Natural killer cell (primary cell): ENCODE data around the gene ARFGAP3. TPM values are rescaled to one million over a fixed set of nuclear protein-coding genes. Genes with fewer than 3 reads are reported as not detected.

Experiments
- ATAC-seq, 3 donors: fragments of 150-1000 bp in 2 of 3; fragments of 200-7000 bp in 1 of 3; cut with Tn5 transposase; 1 replicate in 1 of 3; 2 replicates in 2 of 3; pipeline ENCODE4 v1.10.0; 2021; ENCODE audit warnings: mild to moderate bottlenecking in 2 of 3, moderate library complexity in 2 of 3
- DNase-seq, 2 donors: peaks; one replicate each; pipeline versions ENCODE4 v3.0.0 to v3.0.0-alpha.2; 2013 to 2021; ENCODE audit warnings: mixed read lengths in 1 of 2
- H3K27ac ChIP-seq: one replicate; pipeline ENCODE4 v1.5.1; 2013; ENCODE audit warnings: mild to moderate bottlenecking, low read length
- H3K27me3 ChIP-seq: one replicate; pipeline ENCODE4 v1.6.1; 2013; ENCODE audit warnings: low read length; ENCODE audit not compliant: control insufficient read depth, insufficient read depth
- H3K36me3 ChIP-seq: one replicate; pipeline ENCODE4 v1.6.1; 2013; ENCODE audit warnings: low read length; ENCODE audit not compliant: control insufficient read depth, insufficient read depth
- H3K4me1 ChIP-seq: one replicate; pipeline ENCODE4 v1.6.1; 2013; ENCODE audit warnings: low read length; ENCODE audit not compliant: control insufficient read depth, insufficient read depth
- H3K4me3 ChIP-seq: one replicate; pipeline ENCODE4 v1.5.1; 2013; ENCODE audit warnings: low read length
- H3K9me3 ChIP-seq: one replicate; pipeline ENCODE4 v1.6.1; 2013; ENCODE audit warnings: low read length; ENCODE audit not compliant: control insufficient read depth, insufficient read depth
- H3K27ac Mint-ChIP-seq, 2 donors: one replicate each; pipeline ENCODE4 v1.8.0; 2022; ENCODE audit warnings: mild to moderate bottlenecking in 2 of 2, mixed read lengths in 2 of 2, moderate library complexity in 1 of 2
- H3K27me3 Mint-ChIP-seq, 2 donors: one replicate each; pipeline ENCODE4 v1.8.0; 2022; ENCODE audit warnings: low read depth in 2 of 2, mixed read lengths in 2 of 2
- H3K36me3 Mint-ChIP-seq: one replicate; pipeline ENCODE4 v1.8.0; 2022; ENCODE audit warnings: mixed read lengths
- H3K4me1 Mint-ChIP-seq, 2 donors: one replicate each; pipeline ENCODE4 v1.8.0; 2022; ENCODE audit warnings: mixed read lengths in 2 of 2
- H3K4me3 Mint-ChIP-seq: one replicate; pipeline ENCODE4 v1.8.0; 2022; ENCODE audit warnings: mild to moderate bottlenecking, moderate library complexity, mixed read lengths
- H3K9me3 Mint-ChIP-seq, 2 donors: one replicate each; pipeline ENCODE4 v1.8.0; 2022; ENCODE audit warnings: mixed read lengths in 2 of 2
- CTCF ChIP-seq: fragments of 200-600 bp; IDR thresholded peaks from one replicate; pipeline ENCODE4 v1.8.0; 2022; ENCODE audit warnings: antibody characterized with exemption
- WGBS: methylation state at CpG from one replicate; pipeline ENCODE4 v1.1.7; 2013; ENCODE audit warnings: missing lambda C conversion rate; ENCODE audit not compliant: insufficient coverage; 5-methylcytosine and 5-hydroxymethylcytosine counted together
- intact Hi-C: fragments of 100-400 bp; cut with micrococcal nuclease; formaldehyde crosslinking; loops from one replicate; pipeline ENCODE4 v1.14.2; 2022
- total RNA-seq, 4 donors: library from RNA; stranded (reverse); fragments of 120-200 nt in 1 of 4; gene quantifications; one replicate each; pipeline versions ENCODE4 v1.2.3 to v1.2.4, GENCODE V29; 2013 to 2022

ARFGAP3 gene
- total RNA-seq, 3 donors from 2014 or later (not counting 1 experiment from before 2014, with no cell fraction given) = 46.3 to 58.0 (median 53.8) TPM

GRCh38 chr22:42780070-42780540, 77.0 kb downstream of the ARFGAP3 start:
- 52% methylated on average over 5 of the region's 6 CpGs for WGBS
- H3K4me1 ChIP-seq = peaks cover 2% of the 10 kb centered on the region
- H3K4me3 Mint-ChIP-seq = no peak overlapping the region
- no peak overlapping the region for H3K27ac ChIP-seq
- DNase-seq (peak in 1 of 2 donors; percentile 83), ATAC-seq (peak; percentile 70 to 80 (median 76))
- H3K4me3 ChIP-seq = no peak overlapping the region
- no peaks in the 10 kb centered on the region for H3K4me1 Mint-ChIP-seq
- intact Hi-C loops = loop anchor here (1.0 to 5.0 kb wide), 4 partner anchors 40 to 357 kb away; no protein-coding TSS in a partner anchor
- H3K36me3 ChIP-seq = no peaks in the 10 kb centered on the region
- no peaks in the 10 kb centered on the region for H3K36me3 Mint-ChIP-seq
- peak; percentile 81 for TF ChIP-seq CTCF
- H3K27ac Mint-ChIP-seq = no peak overlapping the region
- H3K9me3 Mint-ChIP-seq = no peaks in the 10 kb centered on the region
- H3K27me3 Mint-ChIP-seq = no peaks in the 10 kb centered on the region
- no peaks in the 10 kb centered on the region for H3K27me3 ChIP-seq
- H3K9me3 ChIP-seq = no peaks in the 10 kb centered on the region

- no peak overlapping the region for H3K4me3 Mint-ChIP-seq
- H3K36me3 ChIP-seq = no peaks in the 10 kb centered on the region
- H3K27ac ChIP-seq = no peak overlapping the region
- no peaks in the 10 kb centered on the region for H3K36me3 Mint-ChIP-seq
- no peaks in the 10 kb centered on the region for H3K9me3 ChIP-seq
- H3K4me3 ChIP-seq = no peak overlapping the region
- no peak overlapping the region for H3K27ac Mint-ChIP-seq
- intact Hi-C loops = no loop called here
- peaks cover 5% of the 10 kb centered on the region for H3K4me1 ChIP-seq
- H3K9me3 Mint-ChIP-seq = no peaks in the 10 kb centered on the region
- no peaks in the 10 kb centered on the region for H3K4me1 Mint-ChIP-seq
- ATAC-seq = no peak
- H3K27me3 Mint-ChIP-seq = no peaks in the 10 kb centered on the region
- TF ChIP-seq CTCF = no peak
- 100% methylated on average over 4 of the region's 12 CpGs for WGBS
- H3K27me3 ChIP-seq = no peaks in the 10 kb centered on the region
- no peak for DNase-seq
Observed at GRCh38 chr22:42777126-42777525, 79.9 kb downstream of the ARFGAP3 start.

- Histone ChIP-seq H3K27ac (no peak overlapping the region), H3K4me1 (peaks cover 15% of the 10 kb centered on the region), H3K36me3 (no peaks in the 10 kb centered on the region), H3K27me3 (no peaks in the 10 kb centered on the region), H3K9me3 (no peaks in the 10 kb centered on the region), H3K4me3 (no peak overlapping the region)
- 45% methylated on average over 14 of the region's 14 CpGs for WGBS
- H3K4me3 Mint-ChIP-seq = no peak overlapping the region
- intact Hi-C loops = no loop called here
- no peaks in the 10 kb centered on the region for H3K27me3 Mint-ChIP-seq
- H3K9me3 Mint-ChIP-seq = no peaks in the 10 kb centered on the region
- H3K36me3 Mint-ChIP-seq = no peaks in the 10 kb centered on the region
- H3K4me1 Mint-ChIP-seq = no peaks in the 10 kb centered on the region
- TF ChIP-seq CTCF = no peak
- no peak overlapping the region for H3K27ac Mint-ChIP-seq
- peak in 1 of 3 donors; percentile 63 for ATAC-seq
- no peak for DNase-seq
Observed at GRCh38 chr22:42773167-42773566, 83.9 kb downstream of the ARFGAP3 start.

GRCh38 chr22:42772647-42773046, 84.4 kb downstream of the ARFGAP3 start:
- Mint-ChIP-seq H3K36me3 (no peaks in the 10 kb centered on the region), H3K9me3 (no peaks in the 10 kb centered on the region), H3K27ac (no peak overlapping the region), H3K4me1 (no peaks in the 10 kb centered on the region), H3K4me3 (no peak overlapping the region), H3K27me3 (no peaks in the 10 kb centered on the region)
- ATAC-seq (no peak), DNase-seq (no peak)
- H3K9me3 ChIP-seq = no peaks in the 10 kb centered on the region
- no peak overlapping the region for H3K4me3 ChIP-seq
- no peak for TF ChIP-seq CTCF
- peaks cover 15% of the 10 kb centered on the region for H3K4me1 ChIP-seq
- intact Hi-C loops = no loop called here
- H3K27ac ChIP-seq = no peak overlapping the region
- H3K36me3 ChIP-seq = no peaks in the 10 kb centered on the region
- WGBS = 70% methylated on average over 3 of the region's 3 CpGs
- no peaks in the 10 kb centered on the region for H3K27me3 ChIP-seq
